NCI-H1417 (cell line): ENCODE data around the gene DNAH8.

Experiments used
- DNase-seq, 3 experiments: peaks; one replicate each; lab custom pipeline; 2025; lab: John Stamatoyannopoulos, UW

The DNAH8 gene

GRCh38 chr6:38974389-38975151 lies 259.5 kb downstream of the DNAH8 start:
- peak; percentile 2 to 45 (median 20) for DNase-seq

GRCh38 chr6:38975621-38976049 lies 260.5 kb downstream of the DNAH8 start:
- no peak for DNase-seq

GRCh38 chr6:38976051-38976450 lies 260.9 kb downstream of the DNAH8 start:
- no peak for DNase-seq

GRCh38 chr6:38976801-38977500 lies 261.8 kb downstream of the DNAH8 start:
- no peak for DNase-seq

- no peak for DNase-seq
Observed at GRCh38 chr6:38978139-38978704, 263.1 kb downstream of the DNAH8 start.

GRCh38 chr6:38982470-38982869 lies 267.4 kb downstream of the DNAH8 start:
- DNase-seq: no peak

- DNase-seq: no peak
Observed at GRCh38 chr6:38984723-38985122, 269.6 kb downstream of the DNAH8 start.

GRCh38 chr6:38985839-38986238 lies 270.7 kb downstream of the DNAH8 start:
- DNase-seq: no peak

- DNase-seq: no peak
Observed at GRCh38 chr6:38987503-38987902, 272.4 kb downstream of the DNAH8 start.

GRCh38 chr6:38988736-38989449 lies 273.8 kb downstream of the DNAH8 start:
- peak in 1 of 3 experiments; percentile 17 for DNase-seq

GRCh38 chr6:38990475-38990874 lies 275.4 kb downstream of the DNAH8 start:
- DNase-seq: no peak

- DNase-seq: no peak
Observed at GRCh38 chr6:38996676-38997075, 281.6 kb downstream of the DNAH8 start.

- DNase-seq: peak in 2 of 3 experiments; percentile 40 to 70
Observed at GRCh38 chr6:38997128-38997761, 282.1 kb downstream of the DNAH8 start.

GRCh38 chr6:39003072-39003471 lies 288.0 kb downstream of the DNAH8 start:
- peak in 2 of 3 experiments; percentile 27 to 67 for DNase-seq

GRCh38 chr6:39003492-39003891 lies 288.4 kb downstream of the DNAH8 start:
- no peak for DNase-seq

- DNase-seq: no peak
Observed at GRCh38 chr6:39004801-39005200, 289.7 kb downstream of the DNAH8 start.

GRCh38 chr6:39005774-39006173 lies 290.7 kb downstream of the DNAH8 start:
- peak in 1 of 3 experiments; percentile 30 for DNase-seq

- no peak for DNase-seq
Observed at GRCh38 chr6:39007575-39007974, 292.5 kb downstream of the DNAH8 start.

- DNase-seq: no peak
Observed at GRCh38 chr6:39008737-39009136, 293.6 kb downstream of the DNAH8 start.

GRCh38 chr6:39009476-39009875 lies 294.4 kb downstream of the DNAH8 start:
- DNase-seq: no peak

- DNase-seq: no peak
Observed at GRCh38 chr6:39016839-39017546, 301.9 kb downstream of the DNAH8 start.
